Measurements from ENCODE around the gene DAAM2. TPM values are rescaled to one million over a fixed set of nuclear protein-coding genes. Genes with fewer than 3 reads are reported as not detected.

DAAM2 gene
- polyA plus RNA-seq, 1 donor (not counting 4 experiments of a cell fraction or from before 2014, with no cell fraction given) = not detected

- Histone ChIP-seq H3K36me3 (ENCODE audit: control insufficient read depth in 2 of 2, extremely low read depth in 1 of 2, insufficient read depth in 2 of 2, low read length in 2 of 2) (no peaks in the 10 kb centered on the region), H2AFZ (ENCODE audit: control insufficient read depth, low read length) (no peak overlapping the region), H3K27ac (ENCODE audit: control insufficient read depth, insufficient read depth, low read length) (no peak overlapping the region), H3K9ac (ENCODE audit: control insufficient read depth, extremely low read depth, insufficient read depth, low read length) (no peak overlapping the region), H3K4me3 (ENCODE audit: control insufficient read depth in 2 of 3, extremely low read depth in 1 of 3, insufficient read depth in 2 of 3, low read depth in 1 of 3, low read length in 3 of 3) (no peak overlapping the region), H3K79me2 (ENCODE audit: control insufficient read depth, insufficient read depth, low read length) (no peaks in the 10 kb centered on the region), H3K9me3 (ENCODE audit: control insufficient read depth, low read depth, low read length) (no peaks in the 10 kb centered on the region), H3K4me2 (ENCODE audit: control insufficient read depth, extremely low read depth, insufficient read depth, low read depth, low read length) (no peak overlapping the region), H4K20me1 (ENCODE audit: control insufficient read depth, extremely low read depth, insufficient read depth, low read length) (no peaks in the 10 kb centered on the region), H3K9me1 (ENCODE audit: control insufficient read depth, extremely low read depth, insufficient read depth, low read length) (no peaks in the 10 kb centered on the region), H3K27me3 (ENCODE audit: control insufficient read depth, extremely low read depth, insufficient read depth, low read length) (no peaks in the 10 kb centered on the region), H3K4me1 (ENCODE audit: control insufficient read depth, extremely low read depth, insufficient read depth, low read length) (peaks cover 15% of the 10 kb centered on the region)
- FAIRE-seq (no peak), DNase-seq (ENCODE audit: low read depth, low spot score) (no peak)
- dilution Hi-C loops (cut with MboI; ENCODE audit: extremely low pct_ligation_motif_present, low sequenced_read_pairs) = no loop called here
- TF ChIP-seq CTCF (optimal IDR thresholded peaks at IDR 0.05 in 1 of 3, IDR thresholded peaks at IDR 0.05 in 1 of 3, conservative IDR thresholded peaks at IDR 0.05 in 1 of 3; ENCODE audit: extremely low read depth in 1 of 3, insufficient read depth in 2 of 3, low read length in 3 of 3) (no peak), EZH2 (IDR thresholded peaks at IDR 0.05; ENCODE audit: low read length) (no peak)
These were observed 131.2 kb downstream of the DAAM2 start for GRCh38 chr6:39923394-39923793.

GRCh38 chr6:39923861-39924260 lies 131.7 kb downstream of the DAAM2 start:
- no peak overlapping the region for H3K27ac ChIP-seq (ENCODE audit: control insufficient read depth, insufficient read depth, low read length)
- H4K20me1 ChIP-seq (ENCODE audit: control insufficient read depth, extremely low read depth, insufficient read depth, low read length) = no peaks in the 10 kb centered on the region
- no peak overlapping the region for H3K4me3 ChIP-seq (ENCODE audit: control insufficient read depth in 2 of 3, extremely low read depth in 1 of 3, insufficient read depth in 2 of 3, low read depth in 1 of 3, low read length in 3 of 3)
- H3K9ac ChIP-seq (ENCODE audit: control insufficient read depth, extremely low read depth, insufficient read depth, low read length) = no peak overlapping the region
- H3K9me3 ChIP-seq (ENCODE audit: control insufficient read depth, low read depth, low read length) = no peaks in the 10 kb centered on the region
- H3K36me3 ChIP-seq (ENCODE audit: control insufficient read depth in 2 of 2, extremely low read depth in 1 of 2, insufficient read depth in 2 of 2, low read length in 2 of 2) = no peaks in the 10 kb centered on the region
- peaks cover 15% of the 10 kb centered on the region for H3K4me1 ChIP-seq (ENCODE audit: control insufficient read depth, extremely low read depth, insufficient read depth, low read length)
- H3K79me2 ChIP-seq (ENCODE audit: control insufficient read depth, insufficient read depth, low read length) = no peaks in the 10 kb centered on the region
- TF ChIP-seq CTCF (optimal IDR thresholded peaks at IDR 0.05 in 1 of 3, IDR thresholded peaks at IDR 0.05 in 1 of 3, conservative IDR thresholded peaks at IDR 0.05 in 1 of 3; ENCODE audit: extremely low read depth in 1 of 3, insufficient read depth in 2 of 3, low read length in 3 of 3) (no peak), EZH2 (IDR thresholded peaks at IDR 0.05; ENCODE audit: low read length) (no peak)
- FAIRE-seq (no peak), DNase-seq (ENCODE audit: low read depth, low spot score) (no peak)
- H3K27me3 ChIP-seq (ENCODE audit: control insufficient read depth, extremely low read depth, insufficient read depth, low read length) = no peaks in the 10 kb centered on the region
- H2AFZ ChIP-seq (ENCODE audit: control insufficient read depth, low read length) = no peak overlapping the region
- no peak overlapping the region for H3K4me2 ChIP-seq (ENCODE audit: control insufficient read depth, extremely low read depth, insufficient read depth, low read depth, low read length)
- no peaks in the 10 kb centered on the region for H3K9me1 ChIP-seq (ENCODE audit: control insufficient read depth, extremely low read depth, insufficient read depth, low read length)
- dilution Hi-C loops (cut with MboI; ENCODE audit: extremely low pct_ligation_motif_present, low sequenced_read_pairs) = no loop called here
